ENCODE data around the gene GP5.

GP5 gene

DNA sequence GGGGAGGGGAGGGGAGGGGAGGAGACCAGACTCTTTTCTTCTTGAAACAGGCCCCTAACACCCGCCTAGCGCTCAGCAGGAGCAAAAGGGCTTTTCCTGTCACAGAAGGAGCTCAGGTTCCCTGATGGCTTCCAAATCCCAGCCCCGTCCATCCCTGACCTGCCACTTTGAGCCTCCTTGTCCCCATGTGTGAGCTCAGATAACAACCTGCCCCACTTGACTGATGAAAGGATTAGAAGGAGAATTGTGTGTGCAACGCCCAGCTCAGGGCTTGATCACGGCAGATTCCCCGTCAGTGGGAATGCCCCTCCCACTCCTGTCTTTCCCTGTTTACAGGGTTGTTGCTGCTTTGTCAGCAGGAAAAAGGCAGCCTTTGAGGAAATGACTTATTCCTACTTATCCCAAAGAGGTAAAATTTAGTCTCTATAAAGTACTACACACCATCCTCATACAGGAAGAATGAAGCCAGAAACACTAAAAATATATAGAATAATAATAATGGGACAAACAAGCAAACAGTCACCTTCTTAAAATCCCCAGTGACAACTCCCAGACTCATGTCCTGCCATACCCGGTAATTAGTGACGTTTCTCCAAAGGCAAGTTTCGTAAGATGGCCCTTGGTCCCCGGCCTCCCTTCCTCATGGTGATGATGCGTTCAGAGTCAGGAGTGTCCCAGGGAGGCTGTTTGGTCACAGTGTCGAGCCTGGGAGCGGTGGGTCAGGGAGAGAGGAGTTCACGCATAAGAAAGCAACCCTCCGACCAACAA lies 23.4 kb downstream of the GP5 start:
- ATAC-seq, result no peak
- TF ChIP-seq BACH2 (CRISPR knock-in tag; IDR thresholded peaks at IDR 0.05; ENCODE audit: borderline replicate concordance) (no peak), GLIS3 (CRISPR knock-in tag; IDR thresholded peaks at IDR 0.05) (no peak), ESRRG (CRISPR knock-in tag; IDR thresholded peaks at IDR 0.05) (no peak), PPARA (CRISPR knock-in tag; IDR thresholded peaks at IDR 0.05; ENCODE audit: borderline replicate concordance) (no peak), ARNTL (CRISPR knock-in tag; IDR thresholded peaks at IDR 0.05; ENCODE audit: borderline replicate concordance, low read depth) (no peak), ZFP3 (CRISPR knock-in tag; IDR thresholded peaks at IDR 0.05) (no peak), RARB (CRISPR knock-in tag; IDR thresholded peaks at IDR 0.05) (no peak), ZNF70 (CRISPR knock-in tag; IDR thresholded peaks at IDR 0.05) (no peak), ZFP30 (CRISPR knock-in tag; IDR thresholded peaks at IDR 0.05) (no peak), SNAI2 (CRISPR knock-in tag; IDR thresholded peaks at IDR 0.05) (no peak), PATZ1 (CRISPR knock-in tag; IDR thresholded peaks at IDR 0.05; ENCODE audit: borderline replicate concordance) (no peak), POU6F1 (CRISPR knock-in tag; IDR thresholded peaks at IDR 0.05; ENCODE audit: borderline replicate concordance, low read depth) (no peak), OSR1 (CRISPR knock-in tag; IDR thresholded peaks at IDR 0.05) (no peak), TCF4 (CRISPR knock-in tag; IDR thresholded peaks at IDR 0.05; ENCODE audit: borderline replicate concordance) (no peak), ISL1 (CRISPR knock-in tag; IDR thresholded peaks at IDR 0.05) (no peak)
- TF ChIP-seq, protein P1, sequence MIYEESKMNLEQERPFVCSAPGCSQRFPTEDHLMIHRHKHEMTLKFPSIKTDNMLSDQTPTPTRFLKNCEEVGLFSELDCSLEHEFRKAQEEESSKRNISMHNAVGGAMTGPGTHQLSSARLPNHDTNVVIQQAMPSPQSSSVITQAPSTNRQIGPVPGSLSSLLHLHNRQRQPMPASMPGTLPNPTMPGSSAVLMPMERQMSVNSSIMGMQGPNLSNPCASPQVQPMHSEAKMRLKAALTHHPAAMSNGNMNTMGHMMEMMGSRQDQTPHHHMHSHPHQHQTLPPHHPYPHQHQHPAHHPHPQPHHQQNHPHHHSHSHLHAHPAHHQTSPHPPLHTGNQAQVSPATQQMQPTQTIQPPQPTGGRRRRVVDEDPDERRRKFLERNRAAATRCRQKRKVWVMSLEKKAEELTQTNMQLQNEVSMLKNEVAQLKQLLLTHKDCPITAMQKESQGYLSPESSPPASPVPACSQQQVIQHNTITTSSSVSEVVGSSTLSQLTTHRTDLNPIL (CRISPR knock-in tag; IDR thresholded peaks at IDR 0.05; ENCODE audit: low read depth), result no peak
- TF ChIP-seq, protein P2, sequence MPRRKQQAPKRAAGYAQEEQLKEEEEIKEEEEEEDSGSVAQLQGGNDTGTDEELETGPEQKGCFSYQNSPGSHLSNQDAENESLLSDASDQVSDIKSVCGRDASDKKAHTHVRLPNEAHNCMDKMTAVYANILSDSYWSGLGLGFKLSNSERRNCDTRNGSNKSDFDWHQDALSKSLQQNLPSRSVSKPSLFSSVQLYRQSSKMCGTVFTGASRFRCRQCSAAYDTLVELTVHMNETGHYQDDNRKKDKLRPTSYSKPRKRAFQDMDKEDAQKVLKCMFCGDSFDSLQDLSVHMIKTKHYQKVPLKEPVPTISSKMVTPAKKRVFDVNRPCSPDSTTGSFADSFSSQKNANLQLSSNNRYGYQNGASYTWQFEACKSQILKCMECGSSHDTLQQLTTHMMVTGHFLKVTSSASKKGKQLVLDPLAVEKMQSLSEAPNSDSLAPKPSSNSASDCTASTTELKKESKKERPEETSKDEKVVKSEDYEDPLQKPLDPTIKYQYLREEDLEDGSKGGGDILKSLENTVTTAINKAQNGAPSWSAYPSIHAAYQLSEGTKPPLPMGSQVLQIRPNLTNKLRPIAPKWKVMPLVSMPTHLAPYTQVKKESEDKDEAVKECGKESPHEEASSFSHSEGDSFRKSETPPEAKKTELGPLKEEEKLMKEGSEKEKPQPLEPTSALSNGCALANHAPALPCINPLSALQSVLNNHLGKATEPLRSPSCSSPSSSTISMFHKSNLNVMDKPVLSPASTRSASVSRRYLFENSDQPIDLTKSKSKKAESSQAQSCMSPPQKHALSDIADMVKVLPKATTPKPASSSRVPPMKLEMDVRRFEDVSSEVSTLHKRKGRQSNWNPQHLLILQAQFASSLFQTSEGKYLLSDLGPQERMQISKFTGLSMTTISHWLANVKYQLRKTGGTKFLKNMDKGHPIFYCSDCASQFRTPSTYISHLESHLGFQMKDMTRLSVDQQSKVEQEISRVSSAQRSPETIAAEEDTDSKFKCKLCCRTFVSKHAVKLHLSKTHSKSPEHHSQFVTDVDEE (CRISPR knock-in tag; IDR thresholded peaks at IDR 0.05), result no peak
- TF ChIP-seq, protein P3, sequence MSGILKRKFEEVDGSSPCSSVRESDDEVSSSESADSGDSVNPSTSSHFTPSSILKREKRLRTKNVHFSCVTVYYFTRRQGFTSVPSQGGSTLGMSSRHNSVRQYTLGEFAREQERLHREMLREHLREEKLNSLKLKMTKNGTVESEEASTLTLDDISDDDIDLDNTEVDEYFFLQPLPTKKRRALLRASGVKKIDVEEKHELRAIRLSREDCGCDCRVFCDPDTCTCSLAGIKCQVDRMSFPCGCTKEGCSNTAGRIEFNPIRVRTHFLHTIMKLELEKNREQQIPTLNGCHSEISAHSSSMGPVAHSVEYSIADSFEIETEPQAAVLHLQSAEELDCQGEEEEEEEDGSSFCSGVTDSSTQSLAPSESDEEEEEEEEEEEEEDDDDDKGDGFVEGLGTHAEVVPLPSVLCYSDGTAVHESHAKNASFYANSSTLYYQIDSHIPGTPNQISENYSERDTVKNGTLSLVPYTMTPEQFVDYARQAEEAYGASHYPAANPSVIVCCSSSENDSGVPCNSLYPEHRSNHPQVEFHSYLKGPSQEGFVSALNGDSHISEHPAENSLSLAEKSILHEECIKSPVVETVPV (CRISPR knock-in tag; IDR thresholded peaks at IDR 0.05), result no peak

DNA sequence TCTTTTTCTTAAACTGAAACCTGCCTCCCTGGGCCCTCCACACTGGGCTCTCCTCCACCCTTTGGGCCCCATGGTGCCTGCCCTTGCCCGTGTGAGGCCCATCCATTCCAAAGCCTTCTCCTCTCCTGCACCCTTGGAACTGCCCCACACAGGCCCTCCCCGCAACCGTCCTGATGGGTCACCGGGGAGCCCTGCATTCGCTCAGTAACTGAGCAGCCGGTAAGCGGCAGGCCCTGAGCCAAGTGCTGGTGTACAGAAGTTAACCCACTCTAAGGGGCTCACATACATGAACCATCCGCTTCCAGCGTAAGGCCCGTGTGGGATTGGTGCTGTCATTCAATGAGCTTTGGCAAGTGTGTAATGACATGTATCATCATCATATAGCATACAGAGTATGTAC lies 24.1 kb downstream of the GP5 start:
- no peak for ATAC-seq
- TF ChIP-seq CSDC2 (CRISPR knock-in tag; IDR thresholded peaks at IDR 0.05), result no peak
- TF ChIP-seq, protein P3 (CRISPR knock-in tag; IDR thresholded peaks at IDR 0.05), result no peak
- TF ChIP-seq ZNF70 (CRISPR knock-in tag; IDR thresholded peaks at IDR 0.05), result no peak
- TF ChIP-seq OSR1 (CRISPR knock-in tag; IDR thresholded peaks at IDR 0.05), result no peak
- TF ChIP-seq ZFP3 (CRISPR knock-in tag; IDR thresholded peaks at IDR 0.05), result no peak
- TF ChIP-seq, protein P1 (CRISPR knock-in tag; IDR thresholded peaks at IDR 0.05; ENCODE audit: low read depth), result no peak
- TF ChIP-seq BACH2 (CRISPR knock-in tag; IDR thresholded peaks at IDR 0.05; ENCODE audit: borderline replicate concordance), result no peak
- TF ChIP-seq POU6F1 (CRISPR knock-in tag; IDR thresholded peaks at IDR 0.05; ENCODE audit: borderline replicate concordance, low read depth), result no peak
- TF ChIP-seq ESRRG (CRISPR knock-in tag; IDR thresholded peaks at IDR 0.05), result no peak
- no peak for TF ChIP-seq GLIS3 (CRISPR knock-in tag; IDR thresholded peaks at IDR 0.05)
- no peak for TF ChIP-seq ZNF565 (CRISPR knock-in tag; conservative IDR thresholded peaks at IDR 0.05; ENCODE audit: low read depth)
- TF ChIP-seq, protein P2 (CRISPR knock-in tag; IDR thresholded peaks at IDR 0.05), result no peak
- no peak for TF ChIP-seq ZC3H10 (CRISPR knock-in tag; IDR thresholded peaks at IDR 0.05)

Data from SK-N-SH treated with all-trans-retinoic acid at 6 μM for 48 hours (cell line).